ENCODE measurements around the gene TIAM2. TPM values are rescaled to one million over a fixed set of nuclear protein-coding genes. Genes with fewer than 3 reads are reported as not detected.

The TIAM2 gene
- total and polyA plus RNA-seq, 9 of the 15 experiments (the other 6 are each of a cell fraction or from before 2014, with no cell fraction given): 0.73 to 6.5 (median 4.3) TPM

DNA sequence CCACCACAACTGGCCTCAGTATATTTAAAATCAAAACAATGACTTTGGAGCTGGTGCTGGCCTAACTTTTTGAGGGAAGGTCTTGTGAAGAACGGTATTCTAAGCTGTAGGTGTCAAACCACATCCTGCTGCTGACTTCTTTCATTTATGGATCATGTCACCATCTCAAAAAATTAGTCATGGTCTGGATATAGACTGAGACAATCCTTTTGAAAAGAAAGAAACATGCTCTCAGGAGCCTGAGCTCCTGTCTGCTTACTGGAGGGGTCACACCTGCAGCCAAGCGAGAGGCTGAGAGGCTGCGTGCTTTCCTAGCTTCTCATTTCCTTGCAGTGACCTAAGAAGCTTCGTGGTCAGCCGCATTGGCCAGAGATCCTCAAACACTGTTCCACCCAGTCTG is 55.2 kb downstream of the TIAM2 start (continued):
- TF ChIP-seq, protein P1, sequence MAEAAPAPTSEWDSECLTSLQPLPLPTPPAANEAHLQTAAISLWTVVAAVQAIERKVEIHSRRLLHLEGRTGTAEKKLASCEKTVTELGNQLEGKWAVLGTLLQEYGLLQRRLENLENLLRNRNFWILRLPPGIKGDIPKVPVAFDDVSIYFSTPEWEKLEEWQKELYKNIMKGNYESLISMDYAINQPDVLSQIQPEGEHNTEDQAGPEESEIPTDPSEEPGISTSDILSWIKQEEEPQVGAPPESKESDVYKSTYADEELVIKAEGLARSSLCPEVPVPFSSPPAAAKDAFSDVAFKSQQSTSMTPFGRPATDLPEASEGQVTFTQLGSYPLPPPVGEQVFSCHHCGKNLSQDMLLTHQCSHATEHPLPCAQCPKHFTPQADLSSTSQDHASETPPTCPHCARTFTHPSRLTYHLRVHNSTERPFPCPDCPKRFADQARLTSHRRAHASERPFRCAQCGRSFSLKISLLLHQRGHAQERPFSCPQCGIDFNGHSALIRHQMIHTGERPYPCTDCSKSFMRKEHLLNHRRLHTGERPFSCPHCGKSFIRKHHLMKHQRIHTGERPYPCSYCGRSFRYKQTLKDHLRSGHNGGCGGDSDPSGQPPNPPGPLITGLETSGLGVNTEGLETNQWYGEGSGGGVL (CRISPR knock-in tag; IDR thresholded peaks at IDR 0.05): no peak
- no peak for TF ChIP-seq ESRRB (CRISPR knock-in tag; IDR thresholded peaks at IDR 0.05; ENCODE audit: borderline replicate concordance)
- no peak for TF ChIP-seq SREBF2 (CRISPR knock-in tag; IDR thresholded peaks at IDR 0.05)
- no peak for TF ChIP-seq STAT5A (IDR thresholded peaks at IDR 0.05; ENCODE audit: borderline replicate concordance, low read length)
- TF ChIP-seq CAMTA2 (CRISPR knock-in tag; conservative IDR thresholded peaks at IDR 0.05): no peak
- TF ChIP-seq MXI1 (IDR thresholded peaks at IDR 0.05; ENCODE audit: low read depth, low read length): no peak
- no peak for TF ChIP-seq RBM22 (IDR thresholded peaks at IDR 0.05; ENCODE audit: low read depth, low read length, poor library complexity, severe bottlenecking)
- no peak for TF ChIP-seq CCAR2 (IDR thresholded peaks at IDR 0.05; ENCODE audit: low read depth, low read length)
- no peak for TF ChIP-seq ZNF778 (CRISPR knock-in tag; IDR thresholded peaks at IDR 0.05)

DNA sequence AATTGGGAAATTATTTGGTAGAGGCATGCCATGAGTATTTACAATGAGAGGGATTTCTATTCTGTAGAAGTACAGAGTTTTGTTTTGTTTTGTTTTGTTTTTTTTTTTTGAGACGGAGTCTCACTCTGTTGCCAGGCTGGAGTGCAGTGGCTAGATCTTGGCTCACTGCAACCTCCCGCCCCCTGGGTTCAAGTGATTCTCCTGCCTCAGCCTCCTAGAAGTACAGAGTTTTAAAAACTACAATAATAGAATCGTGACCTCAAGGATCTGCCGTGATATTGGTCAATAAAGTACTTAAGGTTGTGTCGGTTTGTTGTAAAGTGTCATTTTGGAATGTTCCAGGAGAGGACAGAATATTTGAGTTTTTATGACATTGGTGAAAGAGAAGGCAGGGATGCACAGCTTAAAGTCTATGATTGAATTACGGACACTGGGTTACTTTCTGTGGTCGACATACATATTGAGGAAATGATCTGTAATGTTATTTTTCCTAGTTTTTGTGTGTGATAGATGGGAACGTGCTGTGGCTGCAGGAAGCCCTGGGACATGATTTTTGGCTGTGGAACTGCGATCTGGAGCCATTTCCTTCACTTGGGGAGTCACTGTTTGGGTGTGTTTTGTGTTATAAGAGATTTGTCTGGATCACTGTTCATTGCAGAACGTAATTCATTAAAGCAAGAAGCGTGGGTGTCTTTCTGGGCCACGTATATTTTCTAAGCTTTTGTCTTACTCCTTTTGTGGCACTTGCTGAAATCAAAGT is 59.6 kb downstream of the TIAM2 start:
- ChIA-PET CTCF (ENCODE audit: low intra/inter-chr PET ratio) (no interaction called here), POLR2A (no interaction called here)
- no peak for ATAC-seq
- H3K4me2 ChIP-seq (ENCODE audit: insufficient read depth, low read length): no peak overlapping the region
- H3K9ac ChIP-seq (ENCODE audit: insufficient read depth in 1 of 2, low read depth in 2 of 2, low read length in 2 of 2): no peak overlapping the region
- DNase-seq (ENCODE audit: extremely low read depth in 1 of 4, low spot score in 3 of 4): no peak
- no peaks in the 10 kb centered on the region for H4K20me1 ChIP-seq (replicated peaks; ENCODE audit: control insufficient read depth, insufficient read depth, low read length)
- H3K36me3 ChIP-seq (ENCODE audit: control insufficient read depth, insufficient read depth, low read length): no peaks in the 10 kb centered on the region
- FAIRE-seq: no peak
- peaks cover 21 to 48% of the 10 kb centered on the region in 2 experiments for H3K27me3 ChIP-seq (ENCODE audit: control insufficient read depth in 2 of 2, insufficient read depth in 2 of 2, low read length in 2 of 2)
- H3K9me3 ChIP-seq (replicated peaks; ENCODE audit: control insufficient read depth, insufficient read depth, low read depth, low read length): no peaks in the 10 kb centered on the region
- intact Hi-C loops (cut with micrococcal nuclease) (no loop called here), in situ Hi-C loops (cut with MboI) (no loop called here)
- under 1% methylated on average over 12 of the region's 12 CpGs for WGBS (ENCODE audit: insufficient coverage, low coverage, missing lambda C conversion rate)
- H3K4me3 ChIP-seq: no peak overlapping the region
- H3K79me2 ChIP-seq (ENCODE audit: control insufficient read depth, insufficient read depth, low read length): no peaks in the 10 kb centered on the region
- BruUV-seq (replicated peaks): no TSS peak
- H2AFZ ChIP-seq (ENCODE audit: low read depth, low read length): no peak overlapping the region
- H3K27ac ChIP-seq (ENCODE audit: extremely low read depth, low read depth, low read length): no peak overlapping the region
- H3K9me1 ChIP-seq (ENCODE audit: control insufficient read depth, insufficient read depth, low read length): no peaks in the 10 kb centered on the region
- H3K4me1 ChIP-seq (replicated peaks in 1 of 2; ENCODE audit: control insufficient read depth in 2 of 2, insufficient read depth in 2 of 2, low read length in 2 of 2): no peaks in the 10 kb centered on the region
- TF ChIP-seq, protein P2, sequence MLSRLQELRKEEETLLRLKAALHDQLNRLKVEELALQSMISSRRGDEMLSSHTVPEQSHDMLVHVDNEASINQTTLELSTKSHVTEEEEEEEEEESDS (CRISPR knock-in tag; IDR thresholded peaks at IDR 0.05): no peak
- TF ChIP-seq ZNF830 (CRISPR knock-in tag; IDR thresholded peaks at IDR 0.05) (no peak), TAF9B (IDR thresholded peaks at IDR 0.05; ENCODE audit: partially characterized antibody) (no peak), SAP30 (IDR thresholded peaks at IDR 0.05; ENCODE audit: borderline replicate concordance, insufficient read depth, low read depth, low read length, poor library complexity, severe bottlenecking) (no peak), CBFA2T3 (IDR thresholded peaks at IDR 0.05) (no peak), ZNF134 (CRISPR knock-in tag; conservative IDR thresholded peaks at IDR 0.05) (no peak)
- TF ChIP-seq, protein P3, sequence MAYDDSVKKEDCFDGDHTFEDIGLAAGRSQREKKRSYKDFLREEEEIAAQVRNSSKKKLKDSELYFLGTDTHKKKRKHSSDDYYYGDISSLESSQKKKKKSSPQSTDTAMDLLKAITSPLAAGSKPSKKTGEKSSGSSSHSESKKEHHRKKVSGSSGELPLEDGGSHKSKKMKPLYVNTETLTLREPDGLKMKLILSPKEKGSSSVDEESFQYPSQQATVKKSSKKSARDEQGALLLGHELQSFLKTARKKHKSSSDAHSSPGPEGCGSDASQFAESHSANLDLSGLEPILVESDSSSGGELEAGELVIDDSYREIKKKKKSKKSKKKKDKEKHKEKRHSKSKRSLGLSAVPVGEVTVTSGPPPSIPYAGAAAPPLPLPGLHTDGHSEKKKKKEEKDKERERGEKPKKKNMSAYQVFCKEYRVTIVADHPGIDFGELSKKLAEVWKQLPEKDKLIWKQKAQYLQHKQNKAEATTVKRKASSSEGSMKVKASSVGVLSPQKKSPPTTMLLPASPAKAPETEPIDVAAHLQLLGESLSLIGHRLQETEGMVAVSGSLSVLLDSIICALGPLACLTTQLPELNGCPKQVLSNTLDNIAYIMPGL (CRISPR knock-in tag; IDR thresholded peaks at IDR 0.05): no peak
- TF ChIP-seq, protein P4, sequence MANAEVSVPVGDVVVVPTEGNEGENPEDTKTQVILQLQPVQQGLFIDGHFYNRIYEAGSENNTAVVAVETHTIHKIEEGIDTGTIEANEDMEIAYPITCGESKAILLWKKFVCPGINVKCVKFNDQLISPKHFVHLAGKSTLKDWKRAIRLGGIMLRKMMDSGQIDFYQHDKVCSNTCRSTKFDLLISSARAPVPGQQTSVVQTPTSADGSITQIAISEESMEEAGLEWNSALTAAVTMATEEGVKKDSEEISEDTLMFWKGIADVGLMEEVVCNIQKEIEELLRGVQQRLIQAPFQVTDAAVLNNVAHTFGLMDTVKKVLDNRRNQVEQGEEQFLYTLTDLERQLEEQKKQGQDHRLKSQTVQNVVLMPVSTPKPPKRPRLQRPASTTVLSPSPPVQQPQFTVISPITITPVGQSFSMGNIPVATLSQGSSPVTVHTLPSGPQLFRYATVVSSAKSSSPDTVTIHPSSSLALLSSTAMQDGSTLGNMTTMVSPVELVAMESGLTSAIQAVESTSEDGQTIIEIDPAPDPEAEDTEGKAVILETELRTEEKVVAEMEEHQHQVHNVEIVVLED (CRISPR knock-in tag; IDR thresholded peaks at IDR 0.05): no peak

All from K562 (cell line).